ENCODE results near the gene MYO5C.
A peak's percentile ranks its signal among the peaks of the same experiment; 100 is the strongest.

MYO5C gene

DNA sequence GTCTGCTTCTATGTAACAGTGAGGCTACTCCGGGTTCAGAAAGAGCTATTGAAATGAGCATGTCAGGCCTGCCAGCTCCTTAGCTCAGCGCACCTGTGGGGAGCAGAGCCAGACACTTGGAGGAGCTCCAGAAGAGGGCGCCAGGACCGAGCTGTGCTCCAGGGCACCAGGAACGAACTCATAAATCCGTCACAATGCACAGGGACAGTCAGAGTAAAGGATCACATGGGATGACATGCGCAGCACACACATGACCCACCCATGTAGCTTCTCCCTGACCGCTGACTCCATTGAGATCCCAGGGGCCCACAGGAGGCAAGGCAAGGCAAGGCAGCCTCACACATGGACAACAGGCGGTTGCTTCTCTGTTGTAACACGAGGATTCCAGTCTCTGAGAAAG is 78.4 kb downstream of the MYO5C start:
- Histone ChIP-seq H3K4me3 (replicated peaks; ENCODE audit: low read depth, low read length) (no peak overlapping the region), H3K36me3 (ENCODE audit: control insufficient read depth, insufficient read depth, low read length) (no peaks in the 10 kb centered on the region), H3K27me3 (replicated peaks; ENCODE audit: control insufficient read depth, insufficient read depth, low read length) (no peaks in the 10 kb centered on the region)
- DNase-seq (ENCODE audit: extremely low read depth, insufficient read length), result peak; percentile 44
- TF ChIP-seq, protein P1, sequence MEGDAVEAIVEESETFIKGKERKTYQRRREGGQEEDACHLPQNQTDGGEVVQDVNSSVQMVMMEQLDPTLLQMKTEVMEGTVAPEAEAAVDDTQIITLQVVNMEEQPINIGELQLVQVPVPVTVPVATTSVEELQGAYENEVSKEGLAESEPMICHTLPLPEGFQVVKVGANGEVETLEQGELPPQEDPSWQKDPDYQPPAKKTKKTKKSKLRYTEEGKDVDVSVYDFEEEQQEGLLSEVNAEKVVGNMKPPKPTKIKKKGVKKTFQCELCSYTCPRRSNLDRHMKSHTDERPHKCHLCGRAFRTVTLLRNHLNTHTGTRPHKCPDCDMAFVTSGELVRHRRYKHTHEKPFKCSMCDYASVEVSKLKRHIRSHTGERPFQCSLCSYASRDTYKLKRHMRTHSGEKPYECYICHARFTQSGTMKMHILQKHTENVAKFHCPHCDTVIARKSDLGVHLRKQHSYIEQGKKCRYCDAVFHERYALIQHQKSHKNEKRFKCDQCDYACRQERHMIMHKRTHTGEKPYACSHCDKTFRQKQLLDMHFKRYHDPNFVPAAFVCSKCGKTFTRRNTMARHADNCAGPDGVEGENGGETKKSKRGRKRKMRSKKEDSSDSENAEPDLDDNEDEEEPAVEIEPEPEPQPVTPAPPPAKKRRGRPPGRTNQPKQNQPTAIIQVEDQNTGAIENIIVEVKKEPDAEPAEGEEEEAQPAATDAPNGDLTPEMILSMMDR (IDR thresholded peaks at IDR 0.05; ENCODE audit: insufficient read depth, low read length, poor library complexity, severe bottlenecking), result peak; percentile 81

DNA sequence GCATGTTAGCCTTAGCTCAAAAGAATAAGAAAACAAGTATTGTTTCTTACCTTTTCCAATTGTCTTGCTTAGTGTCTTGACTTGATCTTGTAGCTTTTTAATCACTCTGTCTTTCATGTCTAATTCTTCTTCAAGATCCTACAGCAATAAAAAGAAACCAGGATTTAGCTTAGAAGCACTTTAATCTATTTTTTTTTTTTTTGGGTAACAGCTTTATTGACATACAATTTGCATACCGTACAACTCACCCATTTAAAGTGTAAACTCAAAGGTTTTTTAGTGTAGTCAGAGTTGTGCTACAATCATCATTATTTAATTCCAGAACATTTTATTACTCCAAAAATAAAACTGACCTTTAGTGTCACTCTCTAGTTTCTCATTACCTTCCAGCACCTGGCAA is 81.1 kb downstream of the MYO5C start:
- H3K27me3 ChIP-seq (replicated peaks; ENCODE audit: control insufficient read depth, insufficient read depth, low read length), result no peaks in the 10 kb centered on the region
- no peaks in the 10 kb centered on the region for H3K36me3 ChIP-seq (ENCODE audit: control insufficient read depth, insufficient read depth, low read length)
- no peak for DNase-seq (ENCODE audit: extremely low read depth, insufficient read length)
- H3K4me3 ChIP-seq (replicated peaks; ENCODE audit: low read depth, low read length), result no peak overlapping the region
- TF ChIP-seq, protein P1 (IDR thresholded peaks at IDR 0.05; ENCODE audit: insufficient read depth, low read length, poor library complexity, severe bottlenecking), result no peak

DNA sequence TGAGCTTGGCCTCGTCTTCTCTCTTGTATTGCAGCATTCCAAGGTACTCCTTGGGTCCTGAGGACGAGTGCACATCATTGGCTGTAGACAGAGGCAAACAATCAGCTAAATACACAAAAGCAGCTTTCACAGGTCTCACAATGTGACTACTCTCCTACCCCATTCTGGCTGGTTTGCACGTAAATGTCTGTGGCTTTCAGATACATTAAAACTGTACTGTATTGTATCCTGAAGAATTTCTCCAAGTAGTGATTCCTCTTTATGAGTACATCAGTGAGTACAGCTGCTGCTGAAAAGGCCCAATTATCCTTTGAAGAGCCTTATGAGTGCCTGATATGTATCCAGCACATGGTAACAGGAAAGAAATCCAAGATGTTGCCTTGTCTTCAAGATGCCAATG is 82.4 kb downstream of the MYO5C start:
- Histone ChIP-seq H3K27me3 (replicated peaks; ENCODE audit: control insufficient read depth, insufficient read depth, low read length) (no peaks in the 10 kb centered on the region), H3K4me3 (replicated peaks; ENCODE audit: low read depth, low read length) (no peak overlapping the region), H3K36me3 (ENCODE audit: control insufficient read depth, insufficient read depth, low read length) (no peaks in the 10 kb centered on the region)
- DNase-seq (ENCODE audit: extremely low read depth, insufficient read length), result no peak
- TF ChIP-seq, protein P1 (IDR thresholded peaks at IDR 0.05; ENCODE audit: insufficient read depth, low read length, poor library complexity, severe bottlenecking), result no peak

DNA sequence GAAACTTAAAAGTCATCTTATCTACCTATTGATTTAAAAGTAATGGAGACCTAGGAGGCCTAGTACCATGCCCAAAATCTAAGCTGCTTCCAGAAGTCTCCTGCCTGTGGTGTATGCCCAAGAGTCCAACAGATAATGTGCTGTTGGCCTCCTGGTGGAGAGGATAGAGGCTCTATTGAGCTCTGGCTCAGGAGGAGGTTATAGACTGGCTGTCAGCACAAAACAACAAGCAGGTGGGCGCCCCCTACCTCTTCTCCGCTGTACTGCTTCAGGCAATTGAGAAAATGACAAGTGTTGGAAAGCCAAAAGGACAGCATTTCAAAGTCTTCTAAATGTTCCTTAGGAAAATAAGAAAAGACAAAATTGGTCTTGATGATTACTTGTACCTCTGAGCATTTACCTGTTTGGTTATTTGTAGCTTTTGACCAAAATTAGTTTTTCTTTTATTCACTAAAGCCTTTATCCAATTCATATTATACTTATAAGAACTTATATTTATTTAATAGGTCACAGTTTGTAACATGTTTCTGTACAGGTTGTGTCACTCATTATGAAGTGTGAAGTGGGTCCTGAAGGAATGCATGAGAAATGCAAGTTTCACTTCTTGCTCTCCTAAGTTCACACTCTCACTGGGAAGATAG is 87.2 kb downstream of the MYO5C start:
- no peak for DNase-seq (ENCODE audit: extremely low read depth, insufficient read length)
- H3K27me3 ChIP-seq (replicated peaks; ENCODE audit: control insufficient read depth, insufficient read depth, low read length), result no peaks in the 10 kb centered on the region

DNA sequence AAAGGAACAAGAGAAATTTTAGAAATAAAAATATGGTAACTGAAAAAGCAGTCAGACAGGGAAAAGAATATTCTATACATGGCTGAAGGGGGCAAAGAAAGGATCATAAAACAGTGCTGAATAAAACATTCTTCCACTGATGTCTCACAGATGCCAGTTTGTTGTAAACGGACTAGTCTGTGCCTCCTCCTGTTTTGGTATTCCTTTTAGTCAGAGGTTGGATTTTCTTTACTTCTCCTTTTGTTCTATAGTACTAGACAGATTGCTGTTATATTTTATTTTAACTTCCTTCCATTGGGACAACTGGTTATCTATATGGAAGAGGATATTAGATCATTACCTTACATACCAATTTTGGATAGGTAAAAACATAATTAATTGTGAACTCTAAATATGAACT is 88.4 kb downstream of the MYO5C start:
- no peaks in the 10 kb centered on the region; the same call in 1 of the 2 replicates for H3K36me3 ChIP-seq (ENCODE audit: control insufficient read depth, insufficient read depth, low read length)
- TF ChIP-seq, protein P1 (IDR thresholded peaks at IDR 0.05; ENCODE audit: insufficient read depth, low read length, poor library complexity, severe bottlenecking), result no peak
- H3K4me3 ChIP-seq (replicated peaks; ENCODE audit: low read depth, low read length), result no peak overlapping the region
- DNase-seq (ENCODE audit: extremely low read depth, insufficient read length), result no peak
- H3K27me3 ChIP-seq (replicated peaks; ENCODE audit: control insufficient read depth, insufficient read depth, low read length), result no peaks in the 10 kb centered on the region

More for the DNA sequence above, 87.2 kb downstream of the MYO5C start:
- no peak overlapping the region for H3K4me3 ChIP-seq (replicated peaks; ENCODE audit: low read depth, low read length)
- TF ChIP-seq, protein P1 (IDR thresholded peaks at IDR 0.05; ENCODE audit: insufficient read depth, low read length, poor library complexity, severe bottlenecking), result peak; percentile 90
- no peaks in the 10 kb centered on the region; the same call in 1 of the 2 replicates for H3K36me3 ChIP-seq (ENCODE audit: control insufficient read depth, insufficient read depth, low read length)

DNA sequence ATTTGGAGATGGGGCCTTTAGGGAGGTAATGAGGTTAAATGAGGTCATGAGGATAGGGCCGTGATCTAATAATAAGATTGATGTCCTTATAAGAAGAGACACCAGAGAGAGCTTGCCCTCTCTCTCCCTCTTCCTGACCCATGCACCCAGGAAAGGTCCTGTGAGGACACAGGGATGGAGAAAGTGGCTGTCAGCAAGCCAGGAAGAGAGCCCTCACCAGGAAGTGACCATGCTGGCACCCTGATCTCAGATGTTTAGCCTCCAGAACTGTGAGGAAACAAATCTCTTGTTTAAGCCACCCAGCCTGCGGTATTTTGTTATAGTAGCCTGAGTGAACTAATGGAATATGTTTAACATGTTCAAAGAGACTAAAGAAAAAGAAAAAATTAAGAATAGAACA is 89.2 kb downstream of the MYO5C start:
- Histone ChIP-seq H3K4me3 (replicated peaks; ENCODE audit: low read depth, low read length) (no peak overlapping the region), H3K27me3 (replicated peaks; ENCODE audit: control insufficient read depth, insufficient read depth, low read length) (no peaks in the 10 kb centered on the region), H3K36me3 (ENCODE audit: control insufficient read depth, insufficient read depth, low read length) (no peaks in the 10 kb centered on the region; the same call in 1 of the 2 replicates)
- TF ChIP-seq, protein P1 (IDR thresholded peaks at IDR 0.05; ENCODE audit: insufficient read depth, low read length, poor library complexity, severe bottlenecking), result no peak
- no peak for DNase-seq (ENCODE audit: extremely low read depth, insufficient read length)
